CD4-positive, alpha-beta T cell treated with Interferon gamma for 1 hour (primary cell): ENCODE measurements around the gene LRFN3.
"Not testable (repeated sequence)": the region's sequence is repeated elsewhere in the genome, so short reads cannot be mapped to it uniquely, and the experiment has no call there.

ENCODE experiments used
- DNase-seq: peaks from one replicate; pipeline ENCODE4 v3.0.0-alpha.2; 2020

Gene LRFN3

DNA sequence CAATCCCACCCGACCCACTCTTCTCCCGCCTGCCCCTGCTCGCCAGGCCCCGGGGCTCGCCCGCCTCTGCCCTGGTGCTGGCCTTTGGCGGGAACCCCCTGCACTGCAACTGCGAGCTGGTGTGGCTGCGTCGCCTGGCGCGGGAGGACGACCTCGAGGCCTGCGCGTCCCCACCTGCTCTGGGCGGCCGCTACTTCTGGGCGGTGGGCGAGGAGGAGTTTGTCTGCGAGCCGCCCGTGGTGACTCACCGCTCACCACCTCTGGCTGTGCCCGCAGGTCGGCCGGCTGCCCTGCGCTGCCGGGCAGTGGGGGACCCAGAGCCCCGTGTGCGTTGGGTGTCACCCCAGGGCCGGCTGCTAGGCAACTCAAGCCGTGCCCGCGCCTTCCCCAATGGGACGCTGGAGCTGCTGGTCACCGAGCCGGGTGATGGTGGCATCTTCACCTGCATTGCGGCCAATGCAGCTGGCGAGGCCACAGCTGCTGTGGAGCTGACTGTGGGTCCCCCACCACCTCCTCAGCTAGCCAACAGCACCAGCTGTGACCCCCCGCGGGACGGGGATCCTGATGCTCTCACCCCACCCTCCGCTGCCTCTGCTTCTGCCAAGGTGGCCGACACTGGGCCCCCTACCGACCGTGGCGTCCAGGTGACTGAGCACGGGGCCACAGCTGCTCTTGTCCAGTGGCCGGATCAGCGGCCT, 4.1 kb downstream of the LRFN3 start:
- DNase-seq = no peak

GRCh38 chr19:35940839-35941238, 4.7 kb downstream of the LRFN3 start:
- no peak for DNase-seq

GRCh38 chr19:35942235-35942634, 6.1 kb downstream of the LRFN3 start:
- no peak for DNase-seq

- no peak for DNase-seq
Measured at GRCh38 chr19:35943321-35944301, 7.4 kb downstream of the LRFN3 start.

DNA sequence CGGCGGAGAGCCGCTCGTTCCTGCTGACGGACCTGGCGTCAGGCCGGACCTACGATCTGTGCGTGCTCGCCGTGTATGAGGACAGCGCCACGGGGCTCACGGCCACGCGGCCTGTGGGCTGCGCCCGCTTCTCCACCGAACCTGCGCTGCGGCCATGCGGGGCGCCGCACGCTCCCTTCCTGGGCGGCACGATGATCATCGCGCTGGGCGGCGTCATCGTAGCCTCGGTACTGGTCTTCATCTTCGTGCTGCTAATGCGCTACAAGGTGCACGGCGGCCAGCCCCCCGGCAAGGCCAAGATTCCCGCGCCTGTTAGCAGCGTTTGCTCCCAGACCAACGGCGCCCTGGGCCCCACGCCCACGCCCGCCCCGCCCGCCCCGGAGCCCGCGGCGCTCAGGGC, 8.4 kb downstream of the LRFN3 start:
- DNase-seq = no peak

DNA sequence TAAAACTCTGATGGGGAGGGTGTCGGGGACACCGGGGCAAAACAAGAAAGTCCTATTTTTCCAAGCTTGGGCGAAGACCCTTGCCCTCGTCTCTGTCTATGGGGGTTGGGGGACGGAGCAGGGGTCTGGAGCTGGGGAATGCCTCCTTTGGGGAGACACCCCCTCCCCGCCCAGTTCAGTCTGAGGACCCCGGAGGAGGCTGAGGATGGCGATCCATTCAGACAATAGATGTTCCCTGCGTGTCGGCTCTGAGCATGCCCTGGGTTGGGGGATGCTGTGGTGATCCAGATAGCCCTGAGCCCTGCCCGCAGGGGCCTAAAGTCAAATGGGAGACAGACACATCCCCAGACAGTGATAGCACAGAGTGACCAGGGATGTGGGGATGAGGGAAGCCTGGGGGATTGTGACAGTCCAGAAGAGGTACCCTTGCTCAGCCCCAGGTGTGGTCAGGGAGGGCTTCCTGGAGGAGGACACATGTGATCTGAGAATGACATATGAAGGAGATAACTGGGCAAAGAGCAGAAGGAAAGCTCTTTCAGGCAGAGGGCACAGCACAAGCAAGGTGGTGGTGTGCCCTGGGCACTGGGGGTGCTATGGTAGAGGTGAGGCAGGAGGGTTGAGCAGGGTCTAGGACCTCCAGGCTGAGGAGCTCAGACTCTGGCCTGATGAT, 9.1 kb downstream of the LRFN3 start:
- DNase-seq = no peak

DNA sequence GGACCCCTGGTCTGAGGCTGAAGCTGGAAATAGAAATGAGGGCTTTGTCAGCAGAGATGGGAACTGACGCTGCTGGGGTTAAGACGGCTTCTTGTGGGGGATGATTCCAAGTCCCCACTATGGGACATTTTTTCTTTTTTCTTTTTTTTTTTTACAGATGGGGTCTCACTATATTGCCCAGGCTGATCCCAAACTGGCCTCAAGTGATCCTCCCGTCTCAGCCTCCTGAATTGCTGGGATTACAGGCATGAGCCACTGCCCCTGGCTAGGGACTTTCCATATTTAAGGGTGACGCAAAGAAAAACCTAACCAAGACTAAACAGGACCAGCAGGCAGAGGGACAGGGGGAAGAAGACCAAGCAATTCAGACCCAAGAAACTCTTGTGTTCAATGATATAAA, 10.0 kb downstream of the LRFN3 start:
- no peak for DNase-seq

GRCh38 chr19:35949131-35949530, 13.0 kb downstream of the LRFN3 start:
- no peak for DNase-seq

- DNase-seq = no peak
Measured at GRCh38 chr19:35955881-35956634, 19.9 kb downstream of the LRFN3 start.

DNA sequence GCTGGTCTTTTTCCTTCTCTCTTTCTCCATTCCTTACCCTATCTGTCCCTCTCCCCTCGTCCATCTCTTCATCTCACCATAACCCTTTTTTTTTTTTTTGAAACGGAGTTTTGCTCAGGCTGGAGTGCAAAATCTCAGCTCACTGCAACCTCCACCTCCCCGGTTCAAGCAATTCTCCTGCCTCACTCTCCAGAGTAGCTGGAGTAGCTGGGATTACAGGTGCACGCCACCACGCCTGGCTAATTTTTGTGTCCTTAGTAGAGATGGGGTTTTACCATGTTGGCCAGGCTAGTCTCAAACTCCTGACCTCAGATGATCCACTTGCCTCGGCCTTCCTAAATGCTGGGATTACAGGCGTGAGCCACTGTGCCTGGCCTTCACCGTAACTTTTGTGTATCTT, 21.2 kb downstream of the LRFN3 start:
- DNase-seq = not testable (repeated sequence)

- no peak for DNase-seq
Measured at GRCh38 chr19:35958660-35959039, 22.5 kb downstream of the LRFN3 start.

GRCh38 chr19:35959040-35959967, 23.1 kb downstream of the LRFN3 start:
- DNase-seq = peak; percentile 80

DNA sequence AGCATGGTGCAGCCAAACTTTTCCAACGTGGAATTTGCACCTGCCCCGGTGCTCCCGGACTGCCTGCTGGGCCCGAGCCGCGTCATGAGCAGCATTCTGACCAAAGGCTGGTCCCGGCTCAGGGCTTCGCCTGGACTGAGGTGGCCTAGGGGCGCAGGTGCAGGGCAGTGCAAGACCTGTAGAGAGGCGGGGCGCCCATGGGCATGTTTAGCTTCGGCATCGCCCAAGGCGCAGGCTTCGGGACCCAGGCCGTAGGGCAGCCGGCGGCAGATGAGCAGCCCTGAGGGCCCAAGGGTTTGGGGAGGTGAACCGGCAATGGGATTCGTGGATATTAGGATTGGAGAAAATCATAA, 23.8 kb downstream of the LRFN3 start:
- DNase-seq = no peak

- no peak for DNase-seq
Measured at GRCh38 chr19:35960432-35960972, 24.3 kb downstream of the LRFN3 start.

GRCh38 chr19:35963514-35963913, 27.3 kb downstream of the LRFN3 start:
- no peak for DNase-seq

DNA sequence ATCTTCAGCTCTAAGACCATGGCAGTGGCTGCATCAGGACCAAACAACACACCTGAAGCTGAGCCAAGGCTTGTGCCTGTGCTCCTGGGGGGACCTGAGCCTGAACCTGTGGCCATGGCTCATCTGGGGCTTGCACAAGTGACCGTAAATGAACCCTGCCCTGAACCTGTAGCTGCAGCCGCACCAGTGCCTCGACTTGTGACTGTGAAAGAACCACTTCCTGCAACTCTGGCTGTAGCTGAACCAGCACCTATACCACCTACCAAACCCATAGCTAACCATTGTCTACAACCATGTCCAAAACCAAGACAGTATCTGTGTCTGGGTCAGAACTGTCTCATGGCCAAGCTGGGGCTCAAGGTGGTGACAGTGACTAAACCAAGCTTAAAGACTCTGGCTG, 30.6 kb downstream of the LRFN3 start:
- DNase-seq = no peak

DNA sequence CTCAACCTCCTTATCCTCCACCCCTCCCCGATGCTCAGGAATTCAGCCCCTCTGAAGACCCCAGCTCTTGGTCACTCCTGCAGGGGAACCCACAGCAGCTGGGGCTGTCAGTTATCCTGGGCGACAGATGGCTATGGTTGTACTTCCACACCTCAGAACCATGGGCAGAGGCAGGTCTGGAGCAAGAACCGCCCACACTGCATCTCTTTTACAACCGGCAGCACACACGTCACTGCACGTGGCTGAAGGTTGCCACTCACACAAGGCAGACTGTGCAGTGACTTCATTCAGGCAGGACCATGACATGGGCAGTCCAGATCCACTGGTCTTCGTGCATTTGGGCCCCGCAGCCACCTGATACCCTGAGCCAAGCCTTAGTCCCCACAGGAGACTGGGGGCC, 37.3 kb downstream of the LRFN3 start:
- DNase-seq = no peak

GRCh38 chr19:35975608-35976214, 39.5 kb downstream of the LRFN3 start:
- DNase-seq = no peak

- DNase-seq = no peak
Measured at GRCh38 chr19:35977446-35978222, 41.5 kb downstream of the LRFN3 start.

DNA sequence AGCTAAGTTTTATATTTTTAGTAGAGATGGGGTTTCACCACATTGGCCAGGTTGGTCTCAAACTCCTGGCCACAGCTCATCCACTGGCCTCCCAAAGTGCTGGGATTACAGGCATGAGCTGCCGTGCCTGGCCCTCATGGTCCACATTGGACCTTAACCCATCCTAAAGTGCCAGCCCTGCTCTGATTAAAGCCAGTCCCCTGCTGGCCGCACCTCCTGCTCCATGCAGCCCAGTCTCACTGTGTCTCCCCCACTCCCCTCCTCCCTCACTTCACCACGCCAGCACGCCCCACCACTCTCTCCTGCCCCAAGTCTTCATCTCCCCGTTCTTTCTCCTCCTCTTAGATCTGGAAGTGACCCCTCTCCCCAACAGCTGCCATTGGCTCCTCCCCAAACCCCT, 42.1 kb downstream of the LRFN3 start:
- DNase-seq = no peak
